Right atrium auricular region (tissue), 2 donors: ENCODE results near the gene C11orf21. TPM values are rescaled to one million over a fixed set of nuclear protein-coding genes. Genes with fewer than 3 reads are reported as not detected.
"Not testable (repeated sequence)": the region's sequence is repeated elsewhere in the genome, so short reads cannot be mapped to it uniquely, and the experiment has no call there.

Experiments
- DNase-seq: peaks from one replicate; pipeline ENCODE4 v3.0.0-alpha.2; 2019; ENCODE audit warnings: low spot score
- H3K27ac ChIP-seq, 2 donors: fragments of 200-600 bp; sonication (generic); 1 replicate in 1 of 2; 2 replicates in 1 of 2; pipeline ENCODE4 v1.5.1; 2016 to 2019
- H3K27me3 ChIP-seq, 2 donors: fragments of 200-600 bp; sonication (generic); one replicate each; pipeline versions ENCODE4 v1.5.1 to v1.6.0; 2017 to 2019
- H3K36me3 ChIP-seq: fragments of 200-600 bp; sonication (generic); one replicate; pipeline ENCODE4 v1.5.1; 2016
- H3K4me1 ChIP-seq, 2 donors: fragments of 200-600 bp; sonication (generic); one replicate each; pipeline versions ENCODE4 v1.5.1 to v1.6.0; 2017 to 2019
- H3K4me3 ChIP-seq, 2 donors: fragments of 200-600 bp; sonication (generic); 1 replicate in 1 of 2; 2 replicates in 1 of 2; pipeline ENCODE4 v1.5.1; 2017 to 2019; ENCODE audit warnings: mild to moderate bottlenecking in 1 of 2, moderate library complexity in 1 of 2
- H3K9me3 ChIP-seq, 2 donors: fragments of 200-600 bp; sonication (generic); one replicate each; pipeline ENCODE4 v1.5.1; 2019
- CTCF ChIP-seq, 2 donors: fragments of 200-600 bp; sonication (generic); IDR thresholded peaks; one replicate each; pipeline ENCODE4 v1.5.1; 2019; ENCODE audit warnings: antibody characterized with exemption in 2 of 2
- total RNA-seq, 2 donors: library from RNA; depleted of rRNA; stranded (reverse); fragments of >200 nt; gene quantifications; one replicate each; pipeline ENCODE4 v1.1.0, GENCODE V29; 2016

The C11orf21 gene
- total RNA-seq, 2 donors from 2014 or later, result 1.4 to 11.9 TPM

GRCh38 chr11:2345050-2345449 is 43.3 kb upstream of the C11orf21 start:
- H3K27ac ChIP-seq, result no peak overlapping the region
- H3K9me3 ChIP-seq, result peaks cover 0 to 11% of the 10 kb centered on the region in 2 donors
- TF ChIP-seq CTCF (IDR thresholded peaks at IDR 0.05), result no peak
- no peaks in the 10 kb centered on the region for H3K27me3 ChIP-seq
- DNase-seq, result no peak
- H3K36me3 ChIP-seq, result no peaks in the 10 kb centered on the region
- no peaks in the 10 kb centered on the region for H3K4me1 ChIP-seq
- no peak overlapping the region for H3K4me3 ChIP-seq

GRCh38 chr11:2343502-2343901 is 41.8 kb upstream of the C11orf21 start:
- H3K27ac ChIP-seq, result no peak overlapping the region
- no peaks in the 10 kb centered on the region for H3K36me3 ChIP-seq
- H3K9me3 ChIP-seq, result no peaks in the 10 kb centered on the region
- H3K4me3 ChIP-seq, result no peak overlapping the region
- DNase-seq, result no peak
- TF ChIP-seq CTCF (IDR thresholded peaks at IDR 0.05), result no peak
- H3K4me1 ChIP-seq, result no peaks in the 10 kb centered on the region
- H3K27me3 ChIP-seq, result no peaks in the 10 kb centered on the region

- H3K36me3 ChIP-seq, result no peaks in the 10 kb centered on the region
- H3K4me1 ChIP-seq, result no peaks in the 10 kb centered on the region
- no peaks in the 10 kb centered on the region for H3K9me3 ChIP-seq
- H3K27ac ChIP-seq, result no peak overlapping the region
- H3K27me3 ChIP-seq, result no peaks in the 10 kb centered on the region
- TF ChIP-seq CTCF (IDR thresholded peaks at IDR 0.05), result no peak
- no peak overlapping the region for H3K4me3 ChIP-seq
- DNase-seq, result no peak
Observed at GRCh38 chr11:2342981-2343380, 41.3 kb upstream of the C11orf21 start.

- DNase-seq, result no peak
- TF ChIP-seq CTCF (IDR thresholded peaks at IDR 0.05), result no peak
Observed at GRCh38 chr11:2342557-2342956, 40.8 kb upstream of the C11orf21 start.

GRCh38 chr11:2338760-2339159 is 37.0 kb upstream of the C11orf21 start:
- H3K27me3 ChIP-seq, H3K4me3 ChIP-seq, H3K9me3 ChIP-seq, H3K4me1 ChIP-seq, DNase-seq, H3K36me3 ChIP-seq, H3K27ac ChIP-seq: not testable (repeated sequence)

More at GRCh38 chr11:2342557-2342956, 40.8 kb upstream of the C11orf21 start:
- no peak overlapping the region for H3K27ac ChIP-seq
- no peak overlapping the region for H3K4me3 ChIP-seq
- no peaks in the 10 kb centered on the region for H3K36me3 ChIP-seq
- H3K4me1 ChIP-seq, result no peaks in the 10 kb centered on the region
- H3K27me3 ChIP-seq, result no peaks in the 10 kb centered on the region
- no peaks in the 10 kb centered on the region for H3K9me3 ChIP-seq

GRCh38 chr11:2335286-2335685 is 33.6 kb upstream of the C11orf21 start:
- H3K9me3 ChIP-seq, H3K4me3 ChIP-seq, H3K36me3 ChIP-seq, H3K4me1 ChIP-seq, H3K27ac ChIP-seq, H3K27me3 ChIP-seq, DNase-seq: not testable (repeated sequence)

GRCh38 chr11:2333486-2334205 is 31.9 kb upstream of the C11orf21 start:
- not testable (repeated sequence) for H3K27me3 ChIP-seq, DNase-seq, H3K27ac ChIP-seq, H3K4me1 ChIP-seq, H3K9me3 ChIP-seq, H3K4me3 ChIP-seq, H3K36me3 ChIP-seq

GRCh38 chr11:2332569-2332968 is 30.9 kb upstream of the C11orf21 start:
- not testable (repeated sequence) for H3K36me3 ChIP-seq, H3K9me3 ChIP-seq, H3K27ac ChIP-seq, H3K4me1 ChIP-seq, H3K27me3 ChIP-seq, H3K4me3 ChIP-seq, DNase-seq
